GM18526 (cell line): ENCODE measurements around the gene SLC22A3.

Source experiments
- POLR2A ChIP-seq: IDR thresholded peaks from 3 replicates; pipeline ENCODE4 v1.6.1; 2011; ENCODE audit not compliant: insufficient read length; ENCODE audit errors: extremely low read depth

The SLC22A3 gene

DNA sequence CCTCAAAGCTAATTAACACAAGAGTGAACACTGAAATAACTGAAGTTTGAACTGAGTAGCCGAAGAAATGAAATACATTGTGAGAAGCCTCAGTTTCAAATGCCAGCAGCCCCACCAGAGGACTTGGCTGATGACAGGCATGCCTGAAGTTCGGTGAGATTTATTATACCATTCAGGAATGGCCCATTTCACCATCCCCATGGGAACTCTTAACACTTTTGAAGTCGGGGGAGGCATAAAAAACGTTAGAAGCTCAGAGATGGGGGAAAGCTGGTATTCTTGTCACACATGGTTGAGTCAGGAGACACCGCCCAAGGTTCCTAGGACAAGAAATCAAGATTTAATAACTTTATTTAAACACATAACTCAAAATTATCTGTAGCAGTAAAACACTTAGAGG is 17.6 kb upstream of the SLC22A3 start:
- no peak for TF ChIP-seq POLR2A

DNA sequence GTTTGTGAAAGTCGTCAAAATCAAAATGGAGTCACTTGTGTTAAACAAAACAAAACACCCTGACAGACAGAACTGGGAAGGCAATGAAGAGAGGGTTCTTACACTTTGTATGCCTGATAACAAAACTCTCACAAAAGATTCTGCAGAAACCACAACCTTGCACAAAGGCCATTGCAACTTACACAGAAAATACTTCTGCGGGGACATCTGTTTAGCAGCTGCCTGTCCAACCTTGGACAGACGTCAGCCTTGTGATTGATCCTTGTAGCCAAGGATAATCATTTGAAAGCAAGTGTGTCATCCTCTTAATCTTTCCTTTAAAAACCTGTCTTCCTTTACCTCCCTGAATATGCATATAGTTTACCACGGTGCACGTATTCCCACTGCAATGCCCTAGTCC is 17.0 kb upstream of the SLC22A3 start:
- no peak for TF ChIP-seq POLR2A

DNA sequence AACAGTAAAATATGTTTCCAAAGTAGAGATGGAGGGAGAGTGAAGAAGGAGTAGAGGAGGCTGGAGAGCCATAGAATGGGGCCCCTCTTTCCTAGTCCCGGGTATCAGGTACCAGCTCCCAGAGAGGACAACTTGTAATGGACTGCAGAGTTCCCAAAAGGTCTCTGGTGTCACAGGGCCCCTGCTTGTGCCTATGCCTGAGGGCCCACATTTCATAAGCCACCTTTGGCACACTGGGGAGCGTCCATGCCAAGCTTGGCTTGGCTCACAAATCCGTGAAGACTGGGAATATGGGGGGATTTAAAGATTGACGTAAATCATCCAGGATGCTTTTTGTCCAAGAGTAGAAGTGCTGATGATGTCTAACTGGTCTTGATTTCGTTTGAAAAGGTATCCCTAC is 16.4 kb upstream of the SLC22A3 start:
- no peak for TF ChIP-seq POLR2A

DNA sequence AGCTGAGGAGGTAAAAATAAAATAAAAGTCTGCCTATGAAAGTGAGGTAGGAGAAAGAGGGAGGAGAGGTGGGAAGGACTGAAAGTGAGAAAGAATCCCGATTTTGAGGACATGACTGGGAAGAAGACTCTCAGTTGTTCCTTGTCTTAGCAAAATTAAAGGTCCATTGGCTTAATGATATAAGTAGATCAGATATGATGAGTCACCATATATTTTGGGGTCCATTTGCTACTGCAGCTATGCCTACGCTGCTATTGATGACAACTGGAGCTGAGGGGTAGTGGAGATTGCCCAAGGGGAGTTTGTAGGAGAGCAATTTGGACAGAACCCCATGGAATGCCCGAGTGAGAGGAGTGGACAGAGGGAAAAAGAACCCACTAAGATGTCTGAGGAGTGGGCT is 15.1 kb upstream of the SLC22A3 start:
- TF ChIP-seq POLR2A = no peak

DNA sequence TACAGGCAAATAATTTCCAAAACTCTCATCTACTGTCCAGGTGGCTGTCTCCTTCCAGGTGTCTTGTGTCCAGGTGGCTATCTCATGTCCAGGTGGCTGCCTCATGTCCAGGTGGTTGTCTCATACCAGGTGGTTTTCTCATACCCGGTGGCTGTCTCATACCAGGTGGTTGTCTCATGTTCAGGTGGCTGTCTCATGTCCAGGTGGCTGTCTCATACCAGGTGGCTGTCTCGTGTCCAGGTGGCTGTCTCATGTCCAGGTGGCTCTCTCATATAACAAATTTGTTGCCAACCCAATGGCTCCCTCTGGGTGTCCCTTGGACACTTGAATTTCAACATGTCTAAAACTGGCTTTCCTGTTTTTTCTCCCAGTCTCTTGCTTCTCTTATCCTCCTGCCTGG is 14.3 kb upstream of the SLC22A3 start:
- no peak for TF ChIP-seq POLR2A

DNA sequence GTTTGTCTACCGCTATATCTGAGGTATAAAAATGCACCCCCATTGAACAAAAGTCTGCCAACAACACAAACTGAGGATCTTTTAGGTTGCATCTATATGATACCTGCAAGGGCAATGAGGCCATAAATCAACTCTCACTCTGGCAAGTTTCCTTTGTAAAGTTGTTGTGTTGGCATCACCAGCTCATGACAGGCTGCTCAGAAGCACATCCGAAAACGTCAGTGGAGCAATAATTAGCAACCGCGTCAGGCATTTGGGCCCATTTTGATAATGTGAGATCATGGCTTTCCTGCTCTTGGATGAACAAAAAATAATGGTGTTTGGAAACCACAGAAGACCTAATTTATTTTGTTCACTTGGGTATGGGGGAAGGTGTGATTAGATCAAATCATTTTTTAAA is 12.0 kb upstream of the SLC22A3 start:
- TF ChIP-seq POLR2A = no peak

DNA sequence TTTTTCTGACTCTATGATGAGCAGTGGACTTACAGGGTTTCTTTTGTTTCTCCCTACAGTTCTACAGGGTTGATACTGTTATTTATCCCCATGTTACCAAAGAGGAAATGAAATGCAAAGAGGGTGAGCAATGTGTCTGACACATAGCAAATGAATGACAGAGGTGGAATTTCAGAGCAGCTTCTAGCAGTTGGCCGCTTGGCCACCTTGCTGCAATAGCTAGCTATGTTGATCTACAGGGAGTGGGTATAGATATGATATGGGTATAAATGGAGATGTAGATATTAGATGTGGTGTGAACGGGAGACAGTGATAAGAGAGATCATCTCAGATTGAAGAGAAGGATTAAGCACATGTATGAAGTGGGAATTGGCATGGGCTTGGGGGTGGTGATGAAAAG is 10.9 kb upstream of the SLC22A3 start:
- TF ChIP-seq POLR2A = no peak

DNA sequence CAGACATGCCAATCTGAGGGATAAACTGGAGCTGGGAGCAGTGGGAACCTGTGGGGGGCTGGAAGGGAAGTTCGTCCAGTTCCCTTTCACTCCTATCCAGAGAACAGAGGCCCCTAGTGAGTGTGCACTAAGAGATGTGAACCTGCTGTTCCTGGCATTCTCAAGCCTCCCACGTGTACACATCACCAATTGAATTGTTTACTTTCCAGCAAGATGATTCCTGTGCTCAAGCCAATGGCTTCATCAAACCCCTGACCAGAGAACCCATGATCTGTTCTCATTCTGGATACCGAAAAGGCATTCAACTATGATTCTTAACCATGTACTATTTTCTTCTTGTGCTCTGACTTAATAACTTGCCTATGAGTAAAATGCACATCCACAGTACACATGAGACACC is 10.2 kb upstream of the SLC22A3 start:
- TF ChIP-seq POLR2A = no peak

DNA sequence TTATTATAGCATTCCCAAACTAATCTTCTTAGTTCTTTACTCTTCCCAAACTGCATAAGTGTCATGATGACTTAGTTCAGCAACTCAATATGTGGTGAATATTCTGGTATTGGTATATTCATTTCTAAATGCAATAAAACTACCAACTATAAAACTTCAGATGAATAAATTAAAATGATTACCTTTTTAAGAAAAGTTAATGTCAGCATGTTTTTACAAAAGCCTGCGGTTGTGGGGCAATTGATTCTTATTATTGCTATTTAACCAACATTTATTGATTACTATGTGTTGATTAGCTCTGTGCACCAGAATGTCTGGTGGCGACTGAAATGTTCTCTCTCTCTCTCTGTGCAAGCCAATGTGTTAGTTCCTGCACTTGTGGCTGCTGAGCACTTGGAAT is 5.0 kb upstream of the SLC22A3 start:
- TF ChIP-seq POLR2A = no peak

DNA sequence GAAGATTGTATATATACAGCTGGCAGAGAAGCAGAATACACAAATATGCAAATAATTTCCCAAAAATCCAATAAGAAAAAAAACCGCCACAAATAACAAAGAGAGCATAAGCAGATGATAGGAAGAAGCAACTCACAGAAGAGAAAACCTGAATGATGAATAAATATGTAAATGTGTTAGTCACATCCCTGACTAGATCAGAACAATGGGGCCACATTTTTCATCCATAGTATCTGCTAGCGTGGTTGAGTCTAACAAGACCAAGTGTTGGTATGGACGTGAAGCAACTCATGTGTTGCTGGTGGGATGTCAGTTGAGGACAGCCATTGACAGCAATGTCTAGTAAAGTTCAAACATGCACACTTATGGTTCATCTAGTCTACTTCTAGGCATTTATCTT is 3.9 kb upstream of the SLC22A3 start:
- TF ChIP-seq POLR2A = no peak

DNA sequence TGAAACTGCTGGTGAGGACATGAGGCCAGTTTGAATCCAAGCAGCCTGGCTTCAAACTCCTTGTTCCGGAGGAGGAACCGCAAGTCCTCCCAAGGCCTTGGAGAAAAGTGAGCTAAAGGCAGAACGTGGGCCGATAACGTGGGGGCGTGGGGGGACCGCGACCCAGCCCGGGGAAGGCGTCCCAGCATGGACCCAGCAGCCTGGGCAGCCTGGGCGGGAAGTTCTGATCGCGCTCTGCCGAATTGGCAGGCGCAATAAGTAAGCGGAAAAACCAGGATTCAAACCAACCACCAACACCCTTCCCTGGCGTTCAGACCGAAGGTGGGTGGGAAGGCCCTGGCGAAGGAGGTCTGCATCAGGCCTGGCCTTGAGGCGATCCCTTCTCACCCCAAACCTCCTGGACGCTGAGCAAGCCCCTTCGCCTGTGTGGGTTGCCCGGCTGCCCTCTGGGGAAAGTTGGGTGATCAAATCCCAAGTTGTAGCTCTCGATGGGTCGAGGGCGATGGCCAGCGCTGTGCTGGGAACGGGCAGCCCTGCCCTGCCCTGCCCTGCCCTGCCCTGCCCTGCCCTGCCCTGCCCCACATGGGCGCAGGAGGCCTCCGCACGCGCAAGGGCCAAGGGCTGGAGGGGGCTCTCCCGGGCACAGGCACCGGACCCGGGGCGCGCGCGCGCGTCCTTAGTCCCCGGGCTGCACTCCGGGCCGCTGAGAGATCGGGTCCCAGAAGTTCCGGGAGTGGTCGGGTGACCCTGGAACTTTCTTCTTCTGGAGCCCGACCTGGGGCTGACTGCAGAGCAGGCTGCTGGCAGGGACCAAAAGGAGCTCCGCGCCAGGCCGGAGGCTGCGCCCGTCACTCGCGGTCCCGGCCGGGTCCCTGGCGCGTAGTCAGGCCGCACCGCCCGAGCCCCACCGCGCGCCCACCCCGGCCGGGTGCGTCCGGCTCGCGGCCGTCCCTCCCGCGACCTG is 637 bp upstream of the SLC22A3 start:
- TF ChIP-seq POLR2A = no peak

DNA sequence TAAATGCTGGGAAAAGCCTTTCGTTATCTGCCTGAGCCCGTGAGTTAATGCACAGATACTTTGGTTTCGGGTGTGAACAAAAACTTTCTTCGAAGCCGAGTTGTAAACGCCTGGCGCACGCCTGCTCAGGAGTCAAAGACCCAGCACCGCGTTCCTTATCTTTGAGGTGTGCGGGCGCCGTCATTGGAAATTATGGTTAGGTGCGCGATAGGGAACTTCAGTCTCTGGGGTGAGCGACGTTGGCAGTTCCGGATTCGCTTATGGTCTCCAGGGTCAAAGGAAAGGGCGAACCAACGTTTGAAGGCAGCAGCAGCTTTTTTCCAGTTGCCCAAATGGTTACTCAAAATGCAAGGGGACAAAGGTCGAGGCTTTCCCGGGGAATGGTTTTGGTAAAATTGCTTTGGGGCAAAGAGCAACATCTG is 853 bp downstream of the SLC22A3 start:
- TF ChIP-seq POLR2A = no peak

DNA sequence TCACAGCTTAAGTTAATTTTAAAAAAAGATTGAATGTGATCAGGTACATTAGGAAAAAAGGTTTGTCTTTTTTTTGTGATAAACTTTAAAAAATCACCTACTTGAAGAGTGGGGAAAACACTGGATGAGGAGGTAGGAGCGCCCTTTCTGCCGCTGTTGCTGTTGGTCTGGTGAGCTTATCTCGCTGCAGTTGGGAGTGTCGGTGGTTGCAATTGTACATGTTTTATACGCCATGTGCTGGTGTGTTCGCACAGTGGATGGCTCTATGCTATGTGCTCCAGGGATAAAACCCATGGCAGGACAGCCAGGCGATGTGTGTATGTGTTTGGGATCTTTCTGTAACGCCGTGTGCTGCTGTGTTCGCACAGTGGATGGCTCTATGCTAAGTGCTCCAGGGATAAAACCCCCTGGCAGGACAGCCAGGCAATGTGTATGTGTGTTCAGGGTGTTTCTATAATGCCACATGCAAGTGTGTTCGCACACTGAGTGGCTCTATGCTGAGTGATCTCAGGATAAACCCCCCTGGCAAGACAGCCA is 1.7 kb downstream of the SLC22A3 start:
- TF ChIP-seq POLR2A = no peak

DNA sequence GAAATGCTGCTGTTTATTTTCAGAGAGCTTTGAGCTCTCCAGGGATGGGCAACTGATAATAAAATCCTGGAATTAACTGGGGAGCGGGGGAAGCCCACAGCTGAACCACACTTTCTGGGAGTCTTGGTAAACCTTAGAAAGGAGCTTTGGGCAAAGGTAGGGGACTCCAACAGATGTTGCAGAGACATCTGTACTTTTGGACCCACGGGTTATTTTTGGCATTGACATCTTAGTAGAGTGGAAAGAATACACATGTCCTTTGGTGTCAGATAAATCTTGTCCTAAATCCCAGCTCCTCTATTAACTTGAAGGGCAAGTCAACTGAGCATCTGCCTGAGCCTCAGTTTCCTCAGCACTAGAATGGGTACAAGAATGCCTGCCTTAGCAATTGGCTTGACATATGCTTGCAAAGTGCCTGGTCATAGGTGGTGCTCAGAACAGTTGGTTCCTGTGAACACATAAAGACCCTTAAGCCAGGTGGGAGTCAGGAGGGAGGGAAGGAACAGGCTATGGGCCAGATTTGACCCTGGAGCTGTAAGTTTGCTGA is 5.8 kb downstream of the SLC22A3 start:
- no peak for TF ChIP-seq POLR2A

DNA sequence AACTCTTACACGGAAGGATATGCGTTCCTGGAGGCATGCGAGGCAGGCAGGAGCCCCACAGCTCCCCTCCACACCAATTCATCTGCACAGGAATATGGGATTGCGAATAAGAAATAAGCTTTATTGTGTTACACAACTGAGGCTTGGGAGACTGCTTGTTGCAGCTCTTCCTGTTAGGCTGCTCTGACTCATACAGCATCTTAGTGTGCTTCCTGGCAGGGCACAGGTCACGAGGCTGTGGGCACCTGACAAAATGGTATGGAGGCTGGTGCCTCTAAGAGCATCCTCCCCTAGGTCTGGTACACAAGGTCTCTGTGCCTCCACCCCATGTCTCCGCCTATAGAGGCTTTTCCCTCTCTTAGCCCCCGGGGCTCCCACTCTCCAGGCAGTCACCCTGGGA is 6.8 kb downstream of the SLC22A3 start:
- no peak for TF ChIP-seq POLR2A

DNA sequence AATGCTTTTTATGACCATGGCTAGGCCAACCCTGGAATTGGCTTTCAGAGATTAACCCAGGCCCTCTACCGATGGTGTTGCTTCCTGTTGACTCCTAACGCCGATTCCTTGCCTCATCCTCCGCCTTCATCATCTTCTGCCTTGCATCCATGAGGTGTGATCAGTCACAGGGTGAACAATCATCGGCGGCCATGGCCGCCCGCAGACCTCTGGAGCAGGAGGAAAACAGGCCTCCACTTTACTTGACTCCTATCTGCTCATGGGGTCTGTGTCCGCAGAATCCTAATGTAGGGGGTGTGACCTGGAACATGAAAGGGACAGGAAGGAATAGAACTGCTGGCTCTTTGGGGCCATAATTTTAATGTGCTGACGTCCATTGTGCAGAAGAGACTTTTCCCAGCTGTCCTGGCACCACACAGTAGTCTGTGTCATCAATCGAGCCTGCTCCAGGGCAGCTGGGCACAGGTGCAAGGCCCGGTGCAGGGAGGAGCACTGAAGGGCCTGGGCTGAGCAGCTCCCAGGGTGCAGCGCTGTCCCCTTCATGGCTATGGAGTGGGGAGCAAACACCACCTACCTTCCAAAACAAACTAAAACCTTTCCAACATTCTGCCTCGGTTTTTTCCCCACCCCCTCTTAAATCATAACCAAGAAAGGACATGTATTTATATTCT is 8.0 kb downstream of the SLC22A3 start:
- TF ChIP-seq POLR2A = no peak

DNA sequence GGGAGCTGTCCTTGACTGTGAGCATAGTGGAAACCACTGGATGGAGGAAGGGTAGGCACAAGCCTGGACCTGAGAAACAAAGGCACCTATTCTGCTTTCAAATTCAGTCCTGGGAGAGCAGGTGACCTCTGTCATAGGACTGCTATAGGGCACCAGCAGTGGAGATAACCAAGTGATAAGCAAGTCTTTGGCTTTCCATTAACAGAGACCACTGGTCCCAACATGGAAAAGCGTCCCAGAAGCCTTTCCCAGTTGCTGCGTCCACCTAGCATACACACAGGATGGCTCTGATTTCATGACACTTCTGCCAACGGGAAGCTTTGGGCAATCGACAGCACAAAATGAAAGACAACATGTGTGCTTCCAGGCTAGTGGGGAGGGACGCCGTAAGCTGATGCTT is 8.9 kb downstream of the SLC22A3 start:
- TF ChIP-seq POLR2A = no peak
